ENCODE measurements around the gene RNU6-1. TPM values are rescaled to one million over a fixed set of nuclear protein-coding genes. Genes with fewer than 3 reads are reported as not detected.

RNU6-1 gene
- total RNA-seq, 4 donors from 2014 or later, result not detected

Small RNA genes lying within 50 kb of the gene (small RNA-seq; reads per million reads assigned to genes)
- not detected for gene RNU6-1

Other genes with a start within 250 kb of the RNU6-1 start
- 1 to 10 TPM in 1 of 4 donors, under 1 TPM in 3; 0.19 to 1.1 (median 0.49) TPM for gene SKOR1, start 14.5 kb downstream of the RNU6-1 start, total RNA-seq
- 10 to 100 TPM; 31.6 to 70.9 (median 40.3) TPM for gene PIAS1, start 214.3 kb upstream of the RNU6-1 start, total RNA-seq

Data from omental fat pad (tissue), 4 donors.